ENCODE results near the gene SPAG17. TPM values are rescaled to one million over a fixed set of nuclear protein-coding genes. Genes with fewer than 3 reads are reported as not detected.
A peak's percentile ranks its signal among the peaks of the same experiment; 100 is the strongest.

Gene SPAG17
- total RNA-seq, 1 donor from 2014 or later, result 1.9 TPM

DNA sequence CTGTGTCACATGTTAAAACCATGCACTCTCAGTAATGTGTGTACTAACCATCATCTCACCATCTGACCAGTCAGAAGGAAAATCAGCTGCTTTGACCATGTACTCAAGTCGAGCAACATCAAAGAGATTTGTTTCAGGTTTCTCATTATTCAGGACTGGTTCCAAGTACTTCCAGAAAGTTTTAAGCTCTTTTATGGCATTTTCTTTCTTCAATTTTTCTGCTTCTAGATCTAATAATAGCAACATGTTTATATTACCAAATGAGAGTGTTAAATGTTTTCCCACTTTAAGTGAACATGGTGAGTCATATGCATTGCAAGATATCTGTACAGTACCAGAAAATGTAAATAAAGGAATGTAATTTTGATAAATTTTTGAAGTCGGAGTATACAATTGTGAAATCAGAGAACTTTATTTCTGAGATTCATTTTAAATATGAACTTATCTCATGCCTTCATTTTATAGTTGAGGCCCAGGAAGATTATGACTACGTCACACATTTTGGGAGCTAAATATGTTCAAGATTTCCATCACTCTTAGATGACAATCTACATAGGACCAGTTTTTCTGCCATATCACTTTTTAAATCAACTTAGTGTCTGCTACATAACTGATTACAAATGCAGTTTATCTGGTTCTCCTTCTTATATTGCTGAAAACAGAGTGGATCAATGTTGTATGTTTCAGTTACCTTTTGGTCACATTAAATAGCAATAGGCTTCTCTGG, 87.2 kb downstream of the SPAG17 start:
- H3K9ac ChIP-seq (ENCODE audit: low read length), result no peak overlapping the region
- no peak overlapping the region for H3K27ac Mint-ChIP-seq (ENCODE audit: unreplicated experiment)
- H3K4me3 ChIP-seq (ENCODE audit: insufficient read depth, low read depth, low read length), result no peak overlapping the region
- H3K36me3 Mint-ChIP-seq (ENCODE audit: low read depth, unreplicated experiment), result no peaks in the 10 kb centered on the region
- no peaks in the 10 kb centered on the region for H3K79me2 ChIP-seq (ENCODE audit: insufficient read depth, low read length)
- H3K4me1 ChIP-seq (ENCODE audit: insufficient read depth, low read length), result no peaks in the 10 kb centered on the region
- no peak overlapping the region for H3K4me2 ChIP-seq (ENCODE audit: low read length)
- H3K27ac ChIP-seq (ENCODE audit: low read depth, low read length), result no peak overlapping the region
- no peak overlapping the region for H2AFZ ChIP-seq (ENCODE audit: low read depth, low read length)
- H3K36me3 ChIP-seq (ENCODE audit: insufficient read depth, low read length), result no peaks in the 10 kb centered on the region
- H4K20me1 ChIP-seq (ENCODE audit: insufficient read depth, low read length), result no peaks in the 10 kb centered on the region
- TF ChIP-seq, protein P1, sequence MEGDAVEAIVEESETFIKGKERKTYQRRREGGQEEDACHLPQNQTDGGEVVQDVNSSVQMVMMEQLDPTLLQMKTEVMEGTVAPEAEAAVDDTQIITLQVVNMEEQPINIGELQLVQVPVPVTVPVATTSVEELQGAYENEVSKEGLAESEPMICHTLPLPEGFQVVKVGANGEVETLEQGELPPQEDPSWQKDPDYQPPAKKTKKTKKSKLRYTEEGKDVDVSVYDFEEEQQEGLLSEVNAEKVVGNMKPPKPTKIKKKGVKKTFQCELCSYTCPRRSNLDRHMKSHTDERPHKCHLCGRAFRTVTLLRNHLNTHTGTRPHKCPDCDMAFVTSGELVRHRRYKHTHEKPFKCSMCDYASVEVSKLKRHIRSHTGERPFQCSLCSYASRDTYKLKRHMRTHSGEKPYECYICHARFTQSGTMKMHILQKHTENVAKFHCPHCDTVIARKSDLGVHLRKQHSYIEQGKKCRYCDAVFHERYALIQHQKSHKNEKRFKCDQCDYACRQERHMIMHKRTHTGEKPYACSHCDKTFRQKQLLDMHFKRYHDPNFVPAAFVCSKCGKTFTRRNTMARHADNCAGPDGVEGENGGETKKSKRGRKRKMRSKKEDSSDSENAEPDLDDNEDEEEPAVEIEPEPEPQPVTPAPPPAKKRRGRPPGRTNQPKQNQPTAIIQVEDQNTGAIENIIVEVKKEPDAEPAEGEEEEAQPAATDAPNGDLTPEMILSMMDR (IDR thresholded peaks at IDR 0.05; ENCODE audit: insufficient read depth, low read depth, low read length), result no peak
- no peak for TF ChIP-seq EZH2 (IDR thresholded peaks at IDR 0.05; ENCODE audit: insufficient read depth, low read length)
- H3K9me3 ChIP-seq (ENCODE audit: insufficient read depth, low read depth, low read length), result no peaks in the 10 kb centered on the region
- H3K9me3 Mint-ChIP-seq (ENCODE audit: unreplicated experiment), result no peaks in the 10 kb centered on the region
- no peaks in the 10 kb centered on the region for H3K27me3 ChIP-seq (ENCODE audit: insufficient read depth, low read length)
- H3K4me3 Mint-ChIP-seq (ENCODE audit: unreplicated experiment), result no peak overlapping the region
- FAIRE-seq (no peak), DNase-seq (ENCODE audit: low read depth) (peak; percentile 62)
- peaks cover 3% of the 10 kb centered on the region for H3K27me3 Mint-ChIP-seq (ENCODE audit: low read depth, unreplicated experiment)
- peaks cover 5% of the 10 kb centered on the region for H3K4me1 Mint-ChIP-seq (ENCODE audit: low read depth, unreplicated experiment)

DNA sequence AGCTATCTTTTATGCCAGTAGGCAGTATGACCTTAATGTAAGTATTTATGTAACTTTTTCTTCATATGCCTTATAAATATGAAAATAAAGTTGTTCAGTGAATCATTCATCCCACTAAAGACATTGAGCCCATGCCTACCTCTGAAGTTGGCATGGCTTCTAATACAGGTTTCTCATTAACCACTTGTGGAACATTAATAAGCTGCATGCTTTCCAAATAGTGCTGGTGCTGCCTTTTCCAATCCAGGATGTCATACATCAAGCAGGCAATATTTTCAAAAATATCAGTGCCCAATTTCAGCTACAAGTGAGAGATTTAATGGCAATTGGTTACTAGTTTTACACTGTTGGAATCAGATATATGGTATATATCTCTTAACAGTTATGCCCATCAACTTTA, 92.0 kb downstream of the SPAG17 start:
- no peak overlapping the region for H3K4me2 ChIP-seq (ENCODE audit: low read length)
- DNase-seq (ENCODE audit: low read depth) (no peak), FAIRE-seq (no peak)
- Mint-ChIP-seq H3K27me3 (ENCODE audit: low read depth, unreplicated experiment) (peaks cover 3% of the 10 kb centered on the region), H3K4me3 (ENCODE audit: unreplicated experiment) (no peak overlapping the region), H3K4me1 (ENCODE audit: low read depth, unreplicated experiment) (peaks cover 5% of the 10 kb centered on the region), H3K9me3 (ENCODE audit: unreplicated experiment) (no peaks in the 10 kb centered on the region), H3K27ac (ENCODE audit: unreplicated experiment) (no peak overlapping the region), H3K36me3 (ENCODE audit: low read depth, unreplicated experiment) (no peaks in the 10 kb centered on the region)
- no peak overlapping the region for H3K27ac ChIP-seq (ENCODE audit: low read depth, low read length)
- H3K4me3 ChIP-seq (ENCODE audit: insufficient read depth, low read depth, low read length), result no peak overlapping the region
- TF ChIP-seq, protein P1 (IDR thresholded peaks at IDR 0.05; ENCODE audit: insufficient read depth, low read depth, low read length), result no peak
- TF ChIP-seq EZH2 (IDR thresholded peaks at IDR 0.05; ENCODE audit: insufficient read depth, low read length), result no peak
- no peaks in the 10 kb centered on the region for H4K20me1 ChIP-seq (ENCODE audit: insufficient read depth, low read length)
- H2AFZ ChIP-seq (ENCODE audit: low read depth, low read length), result no peak overlapping the region
- no peaks in the 10 kb centered on the region for H3K27me3 ChIP-seq (ENCODE audit: insufficient read depth, low read length)
- H3K9ac ChIP-seq (ENCODE audit: low read length), result no peak overlapping the region
- no peaks in the 10 kb centered on the region for H3K9me3 ChIP-seq (ENCODE audit: insufficient read depth, low read depth, low read length)
- no peaks in the 10 kb centered on the region for H3K36me3 ChIP-seq (ENCODE audit: insufficient read depth, low read length)
- no peaks in the 10 kb centered on the region for H3K4me1 ChIP-seq (ENCODE audit: insufficient read depth, low read length)
- H3K79me2 ChIP-seq (ENCODE audit: insufficient read depth, low read length), result no peaks in the 10 kb centered on the region

DNA sequence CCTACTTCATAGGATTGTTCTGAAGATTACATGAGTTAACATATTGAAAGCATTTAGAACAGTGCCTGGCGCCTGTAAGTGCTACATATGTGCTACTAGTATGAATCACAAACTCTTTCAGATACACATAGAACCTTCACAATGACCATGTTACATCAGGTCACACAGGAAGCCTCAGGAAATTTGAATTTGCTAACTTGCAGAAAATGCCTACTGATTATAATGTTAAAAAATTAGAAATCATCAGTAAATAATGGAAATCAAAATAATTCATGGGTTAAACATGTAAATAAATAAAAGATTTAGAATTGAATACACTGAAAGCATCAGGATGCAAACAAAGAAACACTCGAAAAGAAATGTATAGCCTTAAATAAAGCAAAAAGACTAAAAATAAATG, 94.9 kb downstream of the SPAG17 start:
- TF ChIP-seq, protein P1 (IDR thresholded peaks at IDR 0.05; ENCODE audit: insufficient read depth, low read depth, low read length), result no peak
- no peak for TF ChIP-seq EZH2 (IDR thresholded peaks at IDR 0.05; ENCODE audit: insufficient read depth, low read length)
- Histone ChIP-seq H3K36me3 (ENCODE audit: insufficient read depth, low read length) (no peaks in the 10 kb centered on the region), H3K4me3 (ENCODE audit: insufficient read depth, low read depth, low read length) (no peak overlapping the region), H3K4me2 (ENCODE audit: low read length) (no peak overlapping the region), H4K20me1 (ENCODE audit: insufficient read depth, low read length) (no peaks in the 10 kb centered on the region), H3K9ac (ENCODE audit: low read length) (no peak overlapping the region), H2AFZ (ENCODE audit: low read depth, low read length) (no peak overlapping the region), H3K27ac (ENCODE audit: low read depth, low read length) (no peak overlapping the region), H3K4me1 (ENCODE audit: insufficient read depth, low read length) (no peaks in the 10 kb centered on the region), H3K27me3 (ENCODE audit: insufficient read depth, low read length) (no peaks in the 10 kb centered on the region), H3K9me3 (ENCODE audit: insufficient read depth, low read depth, low read length) (no peaks in the 10 kb centered on the region), H3K79me2 (ENCODE audit: insufficient read depth, low read length) (no peaks in the 10 kb centered on the region)
- Mint-ChIP-seq H3K4me3 (ENCODE audit: unreplicated experiment) (no peak overlapping the region), H3K27ac (ENCODE audit: unreplicated experiment) (no peak overlapping the region), H3K36me3 (ENCODE audit: low read depth, unreplicated experiment) (no peaks in the 10 kb centered on the region), H3K9me3 (ENCODE audit: unreplicated experiment) (no peaks in the 10 kb centered on the region), H3K4me1 (ENCODE audit: low read depth, unreplicated experiment) (no peaks in the 10 kb centered on the region), H3K27me3 (ENCODE audit: low read depth, unreplicated experiment) (no peaks in the 10 kb centered on the region)
- no peak for DNase-seq (ENCODE audit: low read depth)
- FAIRE-seq, result no peak

Measured in astrocyte (in vitro differentiated cells and primary cell).